ENCODE measurements around the gene KSR2. TPM values are rescaled to one million over a fixed set of nuclear protein-coding genes. Genes with fewer than 3 reads are reported as not detected.

KSR2 gene
- total RNA-seq, 1 donor from 2014 or later: 0.69 TPM

GRCh38 chr12:117486840-117487659 lies 481.7 kb downstream of the KSR2 start:
- peaks cover 53% of the 10 kb centered on the region for H3K27me3 Mint-ChIP-seq (ENCODE audit: low read depth)

DNA sequence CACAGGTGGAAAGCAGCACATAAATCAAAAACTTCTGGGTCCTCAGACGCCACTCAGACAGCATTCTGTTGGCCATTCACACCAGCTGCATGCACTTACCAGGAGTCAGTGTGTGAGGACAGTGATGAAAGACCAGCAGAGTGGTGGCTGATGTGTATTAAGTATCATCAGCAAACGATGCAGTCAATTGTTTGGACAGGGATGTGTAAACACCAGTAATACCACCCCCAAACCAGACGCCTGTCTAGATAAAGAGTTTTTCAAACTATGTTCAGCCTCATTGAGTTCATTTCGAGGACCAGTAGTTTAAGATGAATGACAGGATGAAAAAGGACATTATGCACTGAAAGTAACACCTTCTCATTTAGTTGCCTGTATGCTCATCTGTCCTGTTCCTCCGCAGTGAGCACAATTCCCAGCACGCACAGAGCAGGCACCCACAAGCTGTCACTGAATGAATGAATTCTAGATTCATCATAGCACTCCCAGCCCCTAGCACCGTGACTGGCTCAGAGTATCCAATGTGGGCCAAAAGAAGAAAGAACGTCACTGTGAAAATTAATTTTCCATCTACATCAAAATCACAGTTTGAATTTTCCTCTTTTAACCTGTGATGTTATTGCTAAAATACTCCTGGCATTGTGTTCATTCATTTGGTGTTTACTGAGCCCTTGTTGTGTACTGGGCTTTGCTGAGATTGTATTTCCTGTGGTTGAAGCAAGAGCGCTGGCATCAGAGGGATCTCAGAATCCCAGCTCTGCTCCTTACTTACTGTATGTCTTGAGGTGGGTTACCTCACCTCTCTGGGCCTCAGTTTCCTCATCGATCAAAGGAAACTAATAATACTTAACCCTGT lies 482.6 kb downstream of the KSR2 start:
- Mint-ChIP-seq H3K9me3 (no peaks in the 10 kb centered on the region), H3K4me3 (no peak overlapping the region), H3K4me1 (no peaks in the 10 kb centered on the region), H3K27ac (no peak overlapping the region), H3K36me3 (no peaks in the 10 kb centered on the region), H3K27me3 (ENCODE audit: low read depth) (peaks cover 59% of the 10 kb centered on the region)
- TF ChIP-seq, protein P1, sequence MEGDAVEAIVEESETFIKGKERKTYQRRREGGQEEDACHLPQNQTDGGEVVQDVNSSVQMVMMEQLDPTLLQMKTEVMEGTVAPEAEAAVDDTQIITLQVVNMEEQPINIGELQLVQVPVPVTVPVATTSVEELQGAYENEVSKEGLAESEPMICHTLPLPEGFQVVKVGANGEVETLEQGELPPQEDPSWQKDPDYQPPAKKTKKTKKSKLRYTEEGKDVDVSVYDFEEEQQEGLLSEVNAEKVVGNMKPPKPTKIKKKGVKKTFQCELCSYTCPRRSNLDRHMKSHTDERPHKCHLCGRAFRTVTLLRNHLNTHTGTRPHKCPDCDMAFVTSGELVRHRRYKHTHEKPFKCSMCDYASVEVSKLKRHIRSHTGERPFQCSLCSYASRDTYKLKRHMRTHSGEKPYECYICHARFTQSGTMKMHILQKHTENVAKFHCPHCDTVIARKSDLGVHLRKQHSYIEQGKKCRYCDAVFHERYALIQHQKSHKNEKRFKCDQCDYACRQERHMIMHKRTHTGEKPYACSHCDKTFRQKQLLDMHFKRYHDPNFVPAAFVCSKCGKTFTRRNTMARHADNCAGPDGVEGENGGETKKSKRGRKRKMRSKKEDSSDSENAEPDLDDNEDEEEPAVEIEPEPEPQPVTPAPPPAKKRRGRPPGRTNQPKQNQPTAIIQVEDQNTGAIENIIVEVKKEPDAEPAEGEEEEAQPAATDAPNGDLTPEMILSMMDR (IDR thresholded peaks at IDR 0.05; ENCODE audit: unreplicated experiment): no peak
- DNase-seq (ENCODE audit: low spot score in 2 of 2, unreplicated experiment in 2 of 2): no peak

More at GRCh38 chr12:117486840-117487659, 481.7 kb downstream of the KSR2 start:
- TF ChIP-seq, protein P1 (IDR thresholded peaks at IDR 0.05; ENCODE audit: unreplicated experiment): no peak
- H3K4me1 Mint-ChIP-seq: no peaks in the 10 kb centered on the region
- no peaks in the 10 kb centered on the region for H3K9me3 Mint-ChIP-seq
- H3K36me3 Mint-ChIP-seq: no peaks in the 10 kb centered on the region
- no peak overlapping the region for H3K27ac Mint-ChIP-seq
- no peak overlapping the region for H3K4me3 Mint-ChIP-seq
- DNase-seq (ENCODE audit: low spot score in 2 of 2, unreplicated experiment in 2 of 2): no peak

DNA sequence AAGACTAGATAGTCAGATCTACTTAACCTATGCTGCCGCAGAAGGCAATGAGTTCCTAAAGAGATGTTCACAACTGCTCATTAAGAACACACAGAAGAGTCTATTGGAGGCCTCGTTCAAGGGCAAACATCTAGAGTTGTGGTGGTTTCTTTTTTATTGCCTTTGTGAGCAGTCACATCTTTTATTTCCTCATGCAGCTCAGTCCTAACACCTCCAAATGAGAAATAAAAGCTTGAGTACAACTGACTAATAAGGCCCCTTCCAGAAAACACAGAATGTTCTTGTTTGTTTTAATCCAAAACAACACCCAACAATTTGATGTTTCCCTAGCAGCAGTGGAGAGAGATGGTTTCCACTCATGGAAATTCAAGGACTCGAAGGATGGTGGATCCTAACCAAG lies 483.9 kb downstream of the KSR2 start:
- no peak overlapping the region for H3K27ac Mint-ChIP-seq
- H3K4me3 Mint-ChIP-seq: no peak overlapping the region
- H3K9me3 Mint-ChIP-seq: no peaks in the 10 kb centered on the region
- TF ChIP-seq, protein P1 (IDR thresholded peaks at IDR 0.05; ENCODE audit: unreplicated experiment): no peak
- no peaks in the 10 kb centered on the region for H3K4me1 Mint-ChIP-seq
- no peaks in the 10 kb centered on the region for H3K36me3 Mint-ChIP-seq
- H3K27me3 Mint-ChIP-seq (ENCODE audit: low read depth): peaks cover 65% of the 10 kb centered on the region
- DNase-seq (ENCODE audit: low spot score in 2 of 2, unreplicated experiment in 2 of 2): no peak

GRCh38 chr12:117483501-117483900 lies 485.3 kb downstream of the KSR2 start:
- no peak overlapping the region for H3K27ac Mint-ChIP-seq
- H3K9me3 Mint-ChIP-seq: no peaks in the 10 kb centered on the region
- H3K4me3 Mint-ChIP-seq: no peak overlapping the region
- H3K27me3 Mint-ChIP-seq (ENCODE audit: low read depth): peaks cover 71% of the 10 kb centered on the region
- H3K4me1 Mint-ChIP-seq: no peaks in the 10 kb centered on the region
- TF ChIP-seq, protein P1 (IDR thresholded peaks at IDR 0.05; ENCODE audit: unreplicated experiment): no peak
- no peaks in the 10 kb centered on the region for H3K36me3 Mint-ChIP-seq
- DNase-seq (ENCODE audit: low spot score in 2 of 2, unreplicated experiment in 2 of 2): no peak

- peaks cover 73% of the 10 kb centered on the region for H3K27me3 Mint-ChIP-seq (ENCODE audit: low read depth)
- H3K36me3 Mint-ChIP-seq: no peaks in the 10 kb centered on the region
- TF ChIP-seq, protein P1 (IDR thresholded peaks at IDR 0.05; ENCODE audit: unreplicated experiment): no peak
- H3K4me3 Mint-ChIP-seq: no peak overlapping the region
- no peak for DNase-seq (ENCODE audit: low spot score in 2 of 2, unreplicated experiment in 2 of 2)
- H3K27ac Mint-ChIP-seq: no peak overlapping the region
- H3K4me1 Mint-ChIP-seq: no peaks in the 10 kb centered on the region
- H3K9me3 Mint-ChIP-seq: no peaks in the 10 kb centered on the region
Observed at GRCh38 chr12:117481470-117481869, 487.3 kb downstream of the KSR2 start.
